Activated CD4-positive, alpha-beta memory T cell treated with anti-CD3 and anti-CD28 coated beads for 36 hours (primary cell): ENCODE data around the gene EDEM2. TPM values are rescaled to one million over a fixed set of nuclear protein-coding genes. Genes with fewer than 3 reads are reported as not detected.
A peak's percentile ranks its signal among the peaks of the same experiment; 100 is the strongest.
"Not testable (repeated sequence)": the region's sequence is repeated elsewhere in the genome, so short reads cannot be mapped to it uniquely, and the experiment has no call there.

Experiments
- CTCF ChIA-PET: fragments of 350-600 bp; sonication (Branson Sonifier 250); formaldehyde crosslinking; loops from one replicate; lab custom pipeline; 2021; ENCODE audit warnings: antibody characterized with exemption, inconsistent platforms; lab: Charles Lee
- POLR2A ChIA-PET: fragments of 350-600 bp; sonication (Branson Sonifier 250); formaldehyde crosslinking; loops from one replicate; lab custom pipeline; 2021; ENCODE audit warnings: antibody characterized with exemption; lab: Charles Lee
- DNase-seq: peaks from one replicate; pipeline ENCODE4 v3.0.0-alpha.2; 2020
- H3K27ac Mint-ChIP-seq: one replicate; pipeline ENCODE4 v1.8.0; 2021; ENCODE audit warnings: mixed read lengths
- H3K27me3 Mint-ChIP-seq: one replicate; pipeline ENCODE4 v1.8.0; 2021; ENCODE audit warnings: mixed read lengths
- H3K36me3 Mint-ChIP-seq: one replicate; pipeline ENCODE4 v1.8.0; 2021; ENCODE audit warnings: mixed read lengths
- H3K4me1 Mint-ChIP-seq: one replicate; pipeline ENCODE4 v1.8.0; 2021; ENCODE audit warnings: low read depth, mixed read lengths
- H3K4me3 Mint-ChIP-seq: one replicate; pipeline ENCODE4 v1.8.0; 2021; ENCODE audit warnings: mild to moderate bottlenecking, mixed read lengths
- H3K9me3 Mint-ChIP-seq: one replicate; pipeline ENCODE4 v1.8.0; 2021; ENCODE audit warnings: mixed read lengths
- intact Hi-C: fragments of 100-400 bp; cut with micrococcal nuclease; formaldehyde crosslinking; loops from one replicate; pipeline ENCODE4 v1.15.1; 2023
- total RNA-seq, 2 experiments: library from RNA; stranded (reverse); gene quantifications; one replicate each; pipeline ENCODE4 v1.2.3, GENCODE V29; 2021

The EDEM2 gene
- total RNA-seq, 2 experiments from 2014 or later: 17.3 to 19.9 TPM

DNA sequence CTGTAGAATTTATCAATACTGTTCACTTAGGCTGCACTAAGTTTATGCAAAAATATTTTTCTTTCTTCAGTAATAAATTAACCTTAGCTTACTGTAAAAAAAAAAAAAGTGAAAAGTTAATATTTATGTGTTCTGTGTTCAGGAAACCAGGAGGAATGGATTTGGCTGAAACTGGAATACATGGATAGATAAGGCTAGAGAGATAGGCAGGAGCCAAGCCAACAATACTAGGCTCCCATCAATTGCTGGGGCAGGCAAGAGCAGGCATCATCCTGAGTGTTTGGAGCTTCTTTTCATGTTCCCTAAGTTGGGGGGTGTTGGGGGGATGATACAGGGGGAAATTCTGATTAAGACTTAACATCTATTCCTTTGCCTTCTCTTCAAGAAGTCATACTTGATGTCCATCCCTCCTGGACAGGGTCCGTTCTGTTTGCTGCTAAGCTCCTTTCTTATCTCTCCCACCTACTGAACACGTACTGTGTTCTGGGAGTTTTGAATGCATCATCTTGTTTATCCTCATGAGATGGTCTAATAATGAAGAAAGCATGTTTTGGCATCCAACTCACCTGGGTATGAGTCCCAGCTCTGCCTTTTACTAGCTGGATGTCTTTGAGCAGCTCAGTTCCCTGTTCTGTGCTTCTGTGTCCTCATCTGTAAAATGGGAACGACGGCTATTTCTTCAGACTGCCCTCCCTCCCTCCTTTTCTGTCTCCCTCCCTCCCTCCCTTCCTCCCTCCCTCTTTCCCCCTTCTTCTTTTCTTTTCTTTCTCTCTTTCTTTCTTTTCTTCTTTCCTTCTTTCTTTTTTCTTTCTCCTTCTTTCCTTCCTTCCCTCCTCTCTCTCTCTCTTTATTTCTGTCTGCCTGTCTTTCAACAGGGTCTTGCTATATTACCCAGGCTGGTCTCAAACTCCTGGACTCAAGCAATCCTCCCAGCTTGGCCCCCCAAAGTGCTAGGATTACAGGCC lies 18.4 kb upstream of the EDEM2 start:
- Mint-ChIP-seq H3K9me3 (peaks cover 7% of the 10 kb centered on the region), H3K4me3 (no peak overlapping the region), H3K4me1 (peaks cover 2% of the 10 kb centered on the region), H3K36me3 (peaks cover 4% of the 10 kb centered on the region), H3K27me3 (no peaks in the 10 kb centered on the region), H3K27ac (no peak overlapping the region)
- DNase-seq: no peak
- CTCF ChIA-PET: interaction anchor here (0.7 to 1.7 kb wide), 2 partner anchors 19 to 69 kb away, joined by 3 to 4 read pairs; no protein-coding TSS in a partner anchor
- POLR2A ChIA-PET: interaction anchor here (0.6 kb wide), 1 partner anchor 80 kb away, joined by 3 read pairs; no protein-coding TSS in a partner anchor
- intact Hi-C loops: no loop called here

DNA sequence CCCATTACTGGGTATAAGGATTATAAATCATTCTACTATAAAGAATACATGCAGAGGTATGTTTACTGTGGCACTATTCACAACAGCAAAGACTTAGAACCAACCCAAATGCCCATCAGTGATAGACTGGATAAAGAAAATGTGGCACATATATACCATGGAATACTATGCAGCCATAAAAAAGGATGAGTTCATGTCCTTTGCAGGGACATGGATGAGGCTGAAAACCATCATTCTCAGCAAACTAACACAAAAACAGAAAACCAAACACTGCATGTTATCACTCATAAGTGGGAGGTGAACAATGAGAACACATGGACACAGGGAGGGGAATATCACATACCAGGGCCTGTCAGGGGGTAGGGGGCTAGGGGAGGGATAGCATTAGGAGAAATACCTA lies 17.4 kb upstream of the EDEM2 start:
- H3K4me1 Mint-ChIP-seq, H3K27me3 Mint-ChIP-seq, CTCF ChIA-PET, H3K4me3 Mint-ChIP-seq, H3K27ac Mint-ChIP-seq, H3K9me3 Mint-ChIP-seq, DNase-seq, H3K36me3 Mint-ChIP-seq, POLR2A ChIA-PET, intact Hi-C loops: not testable (repeated sequence)

DNA sequence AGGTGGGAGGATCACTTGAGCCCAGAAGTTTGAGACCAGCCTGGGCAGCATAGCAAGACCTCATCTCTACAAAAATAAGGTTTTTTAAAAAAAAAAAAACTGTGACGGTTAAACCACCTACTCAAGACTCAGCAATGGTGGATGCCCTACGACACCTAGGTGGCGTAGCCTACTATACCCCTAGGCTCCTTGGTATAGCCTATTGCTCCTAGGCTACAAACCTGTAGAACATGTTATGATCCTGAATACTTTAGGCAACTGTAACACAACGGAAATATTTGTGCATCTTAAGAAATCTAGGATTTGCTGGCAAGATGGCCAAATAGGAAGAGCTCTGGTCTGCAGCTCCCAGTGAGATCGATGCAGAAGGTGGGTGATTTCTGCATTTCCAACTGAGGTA lies 13.2 kb upstream of the EDEM2 start:
- H3K4me1 Mint-ChIP-seq, DNase-seq, H3K9me3 Mint-ChIP-seq, H3K27ac Mint-ChIP-seq, H3K27me3 Mint-ChIP-seq, H3K36me3 Mint-ChIP-seq, intact Hi-C loops, POLR2A ChIA-PET, CTCF ChIA-PET, H3K4me3 Mint-ChIP-seq: not testable (repeated sequence)

DNA sequence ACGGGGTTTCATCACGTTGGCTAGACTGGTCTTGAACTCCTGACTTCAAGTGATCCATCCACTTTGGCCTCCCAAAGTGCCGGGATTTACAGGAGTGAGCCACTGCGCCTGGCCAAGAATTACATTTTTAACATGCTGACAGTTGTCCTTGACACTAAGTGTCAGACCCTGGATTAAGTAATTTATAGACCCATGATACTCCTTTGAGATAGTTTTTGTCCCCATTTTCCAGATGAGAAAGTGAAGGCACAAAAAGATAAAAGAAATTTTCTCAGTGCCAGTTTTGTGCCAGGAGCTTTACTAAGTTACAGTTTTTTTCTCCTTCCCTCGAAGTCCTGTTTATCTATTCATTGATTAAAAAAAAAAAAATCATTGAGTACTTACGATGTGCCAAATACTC lies 9.8 kb upstream of the EDEM2 start:
- Mint-ChIP-seq H3K9me3 (no peaks in the 10 kb centered on the region), H3K27me3 (no peaks in the 10 kb centered on the region), H3K4me3 (no peak overlapping the region), H3K36me3 (no peaks in the 10 kb centered on the region), H3K4me1 (peaks cover 2% of the 10 kb centered on the region), H3K27ac (no peak overlapping the region)
- CTCF ChIA-PET: no interaction called here
- POLR2A ChIA-PET: no interaction called here
- intact Hi-C loops: no loop called here
- no peak for DNase-seq

DNA sequence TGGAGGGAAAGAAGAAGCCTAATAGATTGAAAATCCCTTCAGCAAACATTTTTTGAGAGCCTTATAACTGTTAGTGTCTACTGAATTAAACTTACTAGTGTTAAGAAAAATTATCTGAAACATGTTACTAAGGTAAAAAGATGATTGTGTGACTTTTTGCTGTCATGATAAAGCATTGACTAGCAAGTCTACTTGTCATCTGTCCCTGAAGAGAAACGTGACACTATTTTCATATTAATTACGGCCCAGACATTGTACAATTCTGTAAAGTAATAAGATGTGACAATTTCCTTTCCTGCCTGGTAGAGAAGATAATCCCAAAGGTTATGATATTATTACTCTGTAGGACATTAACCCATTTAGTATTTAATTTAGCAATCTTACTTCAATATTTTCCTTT lies 8.8 kb upstream of the EDEM2 start:
- DNase-seq: no peak
- Mint-ChIP-seq H3K27ac (no peak overlapping the region), H3K9me3 (no peaks in the 10 kb centered on the region), H3K27me3 (no peaks in the 10 kb centered on the region), H3K4me3 (no peak overlapping the region), H3K4me1 (no peaks in the 10 kb centered on the region), H3K36me3 (no peaks in the 10 kb centered on the region)
- intact Hi-C loops: no loop called here
- POLR2A ChIA-PET: no interaction called here
- CTCF ChIA-PET: no interaction called here

DNA sequence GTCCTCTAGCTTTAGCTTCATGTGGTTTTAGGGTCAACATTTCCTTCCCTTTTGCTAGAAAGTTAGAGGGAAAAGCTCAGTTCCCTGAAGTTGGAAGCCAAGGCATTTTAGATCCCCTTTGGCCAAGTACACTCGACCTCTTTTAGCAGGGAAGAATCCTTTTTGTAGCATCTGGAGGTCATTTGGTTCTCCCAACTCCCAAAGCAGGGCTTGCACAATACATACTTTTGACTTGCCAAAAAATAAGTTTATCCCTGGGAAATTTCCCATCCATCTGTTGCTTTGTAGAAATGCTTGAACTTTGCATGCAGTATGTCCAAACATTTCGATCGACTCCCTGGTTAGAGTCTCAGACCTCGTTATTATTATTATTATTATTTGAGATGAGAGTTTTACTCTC lies 4.6 kb upstream of the EDEM2 start:
- intact Hi-C loops: no loop called here
- Mint-ChIP-seq H3K4me1 (peaks cover 12% of the 10 kb centered on the region), H3K27ac (no peak overlapping the region), H3K36me3 (no peaks in the 10 kb centered on the region), H3K27me3 (no peaks in the 10 kb centered on the region), H3K9me3 (no peaks in the 10 kb centered on the region), H3K4me3 (no peak overlapping the region)
- ChIA-PET POLR2A (no interaction called here), CTCF (no interaction called here)
- no peak for DNase-seq

DNA sequence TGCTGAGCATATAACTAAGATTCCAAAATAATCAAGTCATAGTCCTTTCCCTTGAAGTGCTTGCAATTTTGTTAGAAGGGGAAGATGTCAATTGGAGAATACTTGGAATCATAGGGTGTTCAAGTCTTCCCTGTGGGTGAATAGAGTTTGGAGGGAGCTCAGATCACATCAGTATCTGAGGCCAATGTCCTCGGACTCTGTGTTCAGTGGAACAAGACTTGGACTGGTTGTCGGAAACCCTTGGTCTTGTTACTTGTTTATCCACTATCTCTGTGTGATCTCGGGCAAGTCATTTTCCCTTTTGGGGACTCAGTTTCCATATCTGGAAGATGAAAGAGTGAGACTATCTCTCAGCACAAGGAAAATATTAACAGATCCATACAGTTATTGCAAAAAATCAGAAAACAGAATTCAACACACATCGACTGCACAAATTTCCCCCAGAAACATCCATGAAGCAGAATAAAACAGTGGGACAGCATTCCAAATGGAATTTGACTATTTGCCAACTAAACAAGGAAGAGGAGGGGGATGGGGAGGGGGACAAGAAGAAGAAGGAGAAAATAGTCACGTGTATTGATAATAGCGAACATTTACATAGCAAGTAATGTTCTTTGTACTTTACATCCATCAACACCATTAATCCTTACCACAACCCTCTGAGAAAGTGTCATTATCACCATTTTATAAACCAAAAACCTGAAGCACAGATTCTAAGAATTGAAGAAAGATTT lies 3.9 kb upstream of the EDEM2 start:
- Mint-ChIP-seq H3K4me1 (peaks cover 17% of the 10 kb centered on the region), H3K4me3 (no peak overlapping the region), H3K27ac (no peak overlapping the region), H3K36me3 (peaks cover 1% of the 10 kb centered on the region), H3K27me3 (no peaks in the 10 kb centered on the region), H3K9me3 (no peaks in the 10 kb centered on the region)
- POLR2A ChIA-PET: no interaction called here
- CTCF ChIA-PET: no interaction called here
- no peak for DNase-seq
- intact Hi-C loops: no loop called here

DNA sequence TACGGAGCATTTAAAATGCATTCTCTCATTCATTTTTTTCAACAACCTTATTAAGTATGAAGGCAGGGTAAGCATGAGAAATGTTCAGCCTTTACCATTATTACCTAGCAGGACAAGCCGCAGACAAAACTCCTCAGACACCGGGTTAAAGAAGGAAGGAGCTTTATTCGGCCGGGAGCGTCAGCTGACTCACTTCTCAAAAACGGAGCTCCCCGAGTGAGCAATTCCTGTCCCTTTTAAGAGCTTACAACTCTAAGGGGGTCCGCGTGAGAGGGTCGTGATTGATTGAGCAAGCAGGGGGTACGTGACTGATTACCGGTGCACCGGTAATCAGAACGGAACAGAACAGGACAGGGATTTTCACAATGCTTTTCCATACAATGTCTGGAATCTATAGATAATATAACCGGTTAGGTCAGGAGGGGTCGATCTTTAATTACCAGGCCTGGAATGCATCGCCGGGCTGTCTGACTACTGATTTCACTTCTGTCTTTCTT lies 487 bp upstream of the EDEM2 start:
- not testable (repeated sequence) for H3K36me3 Mint-ChIP-seq, H3K27me3 Mint-ChIP-seq, H3K9me3 Mint-ChIP-seq
- ChIA-PET POLR2A (interaction anchor here (0.6 to 2.7 kb wide), 9 partner anchors 22 to 460 kb away, joined by 3 to 16 read pairs (median 3); partner anchors contain the start of genes CEP250, MMP24OS and TRPC4AP), CTCF (interaction anchor here (0.5 to 4.0 kb wide), 8 partner anchors 51 to 273 kb away, joined by 3 to 41 read pairs (median 4); partner anchors contain the start of gene ACSS2)
- Mint-ChIP-seq H3K4me1 (peaks cover 32% of the 10 kb centered on the region), H3K4me3 (peak overlapping the region; percentile 93), H3K27ac (peak overlapping the region; percentile 91)
- intact Hi-C loops: loop anchor here (2.0 to 5.0 kb wide), 2 partner anchors 55 to 305 kb away; partner anchors contain the start of gene TRPC4AP
- DNase-seq: peak; percentile 37

DNA sequence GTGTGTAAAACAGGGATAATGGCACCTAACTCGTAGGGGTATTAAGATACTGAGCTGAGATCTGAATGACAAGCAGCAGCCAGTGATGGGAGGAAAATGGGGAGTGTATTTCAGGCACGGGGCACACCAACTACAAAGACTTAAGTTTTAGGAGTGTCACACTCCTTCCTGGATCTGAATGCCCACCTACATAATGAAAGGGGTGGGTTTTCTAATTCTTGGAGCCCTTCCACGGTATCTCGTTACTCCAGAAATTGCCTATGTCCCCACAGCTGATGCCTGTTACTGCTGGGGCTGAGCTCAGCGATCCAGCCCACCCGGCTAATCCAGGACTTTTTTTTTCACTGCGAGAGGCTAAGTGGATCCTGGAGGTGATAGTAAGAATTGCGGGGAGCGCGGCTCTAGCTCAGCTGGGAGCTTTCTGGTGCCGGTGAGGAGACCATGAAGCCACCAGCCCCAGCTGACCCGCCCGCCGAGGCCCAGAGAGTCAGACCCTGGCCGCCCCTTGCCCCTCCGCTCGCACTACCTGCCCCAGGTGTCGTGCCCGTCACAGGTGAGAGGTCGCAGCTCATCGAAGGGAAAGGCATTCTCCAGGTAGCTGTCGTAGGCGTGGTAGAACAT lies 727 bp downstream of the EDEM2 start:
- H3K4me3 Mint-ChIP-seq: peak overlapping the region; percentile 93
- POLR2A ChIA-PET: interaction anchor here (0.8 to 2.7 kb wide), 9 partner anchors 20 to 596 kb away, joined by 3 to 16 read pairs (median 5); partner anchors contain the start of genes CEP250, MMP24OS and TRPC4AP
- peak; percentile 37 for DNase-seq
- CTCF ChIA-PET: interaction anchor here (0.6 to 4.0 kb wide), 13 partner anchors 19 to 301 kb away, joined by 3 to 41 read pairs (median 3); partner anchors contain the start of gene ACSS2
- intact Hi-C loops: loop anchor here (2.0 to 5.0 kb wide), 2 partner anchors 54 to 306 kb away; partner anchors contain the start of gene TRPC4AP
- H3K27me3 Mint-ChIP-seq: no peaks in the 10 kb centered on the region
- peak overlapping the region; percentile 91 for H3K27ac Mint-ChIP-seq
- H3K9me3 Mint-ChIP-seq: no peaks in the 10 kb centered on the region
- peaks cover 38% of the 10 kb centered on the region for H3K4me1 Mint-ChIP-seq
- H3K36me3 Mint-ChIP-seq: peaks cover 13% of the 10 kb centered on the region

DNA sequence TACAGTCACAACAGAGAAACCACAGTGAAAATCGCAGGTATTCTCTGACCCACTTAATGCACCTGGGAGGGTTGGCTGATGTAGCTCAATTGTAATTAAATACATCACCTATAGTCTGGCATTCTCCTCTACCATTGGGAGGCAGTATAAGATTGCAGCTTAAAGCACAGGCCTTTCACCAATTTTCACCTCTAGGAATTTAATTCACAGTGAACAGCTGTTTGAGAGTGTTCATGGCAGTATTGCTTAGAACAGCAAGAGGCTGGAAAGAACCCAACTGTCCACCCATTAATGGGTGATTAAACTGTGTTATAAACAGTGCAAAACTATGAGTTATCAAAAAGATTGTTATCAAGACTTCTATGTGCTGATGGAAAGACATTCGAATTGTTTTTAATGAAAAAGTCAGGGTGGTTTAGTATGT lies 2.0 kb downstream of the EDEM2 start:
- intact Hi-C loops: loop anchor here (1.0 to 5.0 kb wide), 3 partner anchors 63 to 307 kb away; no protein-coding TSS in a partner anchor
- Mint-ChIP-seq H3K36me3 (peaks cover 17% of the 10 kb centered on the region), H3K9me3 (no peaks in the 10 kb centered on the region), H3K27ac (peak overlapping the region; percentile 53), H3K27me3 (no peaks in the 10 kb centered on the region), H3K4me3 (peak overlapping the region; percentile 36), H3K4me1 (peaks cover 36% of the 10 kb centered on the region)
- DNase-seq: no peak
- ChIA-PET POLR2A (interaction anchor here (0.5 kb wide), 1 partner anchor 55 kb away, joined by 4 read pairs; no protein-coding TSS in a partner anchor), CTCF (interaction anchor here (0.6 to 4.0 kb wide), 20 partner anchors 12 to 319 kb away, joined by 3 to 41 read pairs (median 3); partner anchors contain the start of genes MMP24, MMP24OS and TRPC4AP)

DNA sequence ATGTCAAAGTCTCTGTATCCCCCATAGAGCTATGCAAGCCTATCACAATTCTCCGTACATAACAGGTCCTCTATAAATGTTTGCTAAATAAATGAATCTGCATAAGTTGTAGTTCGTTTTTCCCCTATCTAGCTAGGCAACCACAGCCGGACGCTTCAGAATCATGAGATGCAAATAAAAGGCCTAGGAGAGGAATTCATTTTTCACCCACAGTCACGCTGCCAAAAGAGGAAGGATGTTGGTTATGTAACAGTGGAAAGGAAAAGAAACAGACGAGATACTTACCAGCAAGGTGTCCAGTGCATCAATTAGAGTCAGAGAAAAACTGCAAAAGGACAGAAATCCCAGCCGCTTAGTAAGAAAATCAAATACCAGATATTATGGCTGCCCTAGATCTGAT lies 2.4 kb downstream of the EDEM2 start:
- H3K27ac Mint-ChIP-seq: no peak overlapping the region
- intact Hi-C loops: loop anchor here (1.0 to 5.0 kb wide), 3 partner anchors 64 to 308 kb away; no protein-coding TSS in a partner anchor
- no peaks in the 10 kb centered on the region for H3K9me3 Mint-ChIP-seq
- CTCF ChIA-PET: interaction anchor here (0.5 to 4.0 kb wide), 21 partner anchors 11 to 1654 kb away, joined by 3 to 41 read pairs (median 3); partner anchors contain the start of genes MMP24, MMP24OS and TRPC4AP
- peaks cover 17% of the 10 kb centered on the region for H3K36me3 Mint-ChIP-seq
- peaks cover 34% of the 10 kb centered on the region for H3K4me1 Mint-ChIP-seq
- H3K4me3 Mint-ChIP-seq: no peak overlapping the region
- no peaks in the 10 kb centered on the region for H3K27me3 Mint-ChIP-seq
- no peak for DNase-seq
- POLR2A ChIA-PET: interaction anchor here (0.5 kb wide), 1 partner anchor 59 kb away, joined by 3 read pairs; no protein-coding TSS in a partner anchor
